ENCODE results near the gene LARP7. TPM values are rescaled to one million over a fixed set of nuclear protein-coding genes. Genes with fewer than 3 reads are reported as not detected.
"Not testable (repeated sequence)": the region's sequence is repeated elsewhere in the genome, so short reads cannot be mapped to it uniquely, and the experiment has no call there.

Gene LARP7
- total RNA-seq, 1 experiment from 2014 or later, result 39.5 TPM

- H2AFZ ChIP-seq (ENCODE audit: low read depth, low read length, poor library complexity, severe bottlenecking); ATAC-seq; BruUV-seq (replicated peaks); DNase-seq (ENCODE audit: low read depth, low spot score); H3K9me3 ChIP-seq (ENCODE audit: control insufficient read depth in 1 of 2, insufficient read depth in 1 of 2, low read depth in 1 of 2, low read length in 2 of 2); intact Hi-C loops (cut with micrococcal nuclease); RAD21 ChIA-PET (ENCODE audit: low non-redundant PET in 1 of 2, low total read pairs in 2 of 2, uncharacterized antibody in 2 of 2, unreplicated experiment in 2 of 2); H3K9me2 ChIP-seq (ENCODE audit: insufficient read depth); H4K20me1 ChIP-seq (ENCODE audit: insufficient read depth); H3K4me3 ChIP-seq (replicated peaks in 1 of 2; ENCODE audit: low read depth in 1 of 2, low read length in 2 of 2); H3K4me2 ChIP-seq (ENCODE audit: low read length); H3K27me3 ChIP-seq (ENCODE audit: insufficient read depth, low read length); H3K9ac ChIP-seq (ENCODE audit: low read length); H3K79me2 ChIP-seq (ENCODE audit: insufficient read depth, low read length); H3K27ac ChIP-seq (ENCODE audit: low read depth, low read length); CTCF ChIA-PET; H3K4me1 ChIP-seq (ENCODE audit: control insufficient read depth in 1 of 2, insufficient read depth in 2 of 2, low read length in 2 of 2); POLR2A ChIA-PET: not testable (repeated sequence)
- peaks cover 15 to 23% of the 10 kb centered on the region in 2 experiments; a peak in 3 of 4 replicates for H3K36me3 ChIP-seq (ENCODE audit: control insufficient read depth in 1 of 2, insufficient read depth in 2 of 2, low read length in 2 of 2)
These were observed 19.2 kb downstream of the LARP7 start for GRCh38 chr4:112656115-112656514.

- DNase-seq (ENCODE audit: low read depth, low spot score) (no peak), ATAC-seq (no peak)
- no peaks in the 10 kb centered on the region for H3K9me2 ChIP-seq (ENCODE audit: insufficient read depth)
- H3K9me3 ChIP-seq (ENCODE audit: control insufficient read depth in 1 of 2, insufficient read depth in 1 of 2, low read depth in 1 of 2, low read length in 2 of 2), result no peaks in the 10 kb centered on the region
- H3K79me2 ChIP-seq (ENCODE audit: insufficient read depth, low read length), result no peaks in the 10 kb centered on the region
- H3K27me3 ChIP-seq (ENCODE audit: insufficient read depth, low read length), result no peaks in the 10 kb centered on the region
- no peak overlapping the region for H3K27ac ChIP-seq (ENCODE audit: low read depth, low read length)
- H3K9ac ChIP-seq (ENCODE audit: low read length), result no peak overlapping the region
- no peaks in the 10 kb centered on the region for H3K4me1 ChIP-seq (ENCODE audit: control insufficient read depth in 1 of 2, insufficient read depth in 2 of 2, low read length in 2 of 2)
- RAD21 ChIA-PET (ENCODE audit: low non-redundant PET in 1 of 2, low total read pairs in 2 of 2, uncharacterized antibody in 2 of 2, unreplicated experiment in 2 of 2), result no interaction called here
- H4K20me1 ChIP-seq (ENCODE audit: insufficient read depth), result no peaks in the 10 kb centered on the region
- POLR2A ChIA-PET, result no interaction called here
- no TSS peak for BruUV-seq (replicated peaks)
- intact Hi-C loops (cut with micrococcal nuclease), result no loop called here
- no peak for TF ChIP-seq EGR1 (IDR thresholded peaks at IDR 0.05; ENCODE audit: low read depth)
- no peak for TF ChIP-seq SIN3A (IDR thresholded peaks at IDR 0.05; ENCODE audit: low read depth)
- TF ChIP-seq RAD21 (IDR thresholded peaks at IDR 0.05; ENCODE audit: low read depth), result no peak
- TF ChIP-seq ATF3 (IDR thresholded peaks at IDR 0.05), result no peak
- TF ChIP-seq ZBTB33 (IDR thresholded peaks at IDR 0.05; ENCODE audit: extremely low read depth, insufficient replicate concordance, low read length), result no peak
- no peak for TF ChIP-seq MAX (IDR thresholded peaks at IDR 0.05)
- TF ChIP-seq POLR2A (IDR thresholded peaks at IDR 0.05; ENCODE audit: borderline replicate concordance, extremely low read depth, insufficient read depth, insufficient read length), result no peak
- no peak for TF ChIP-seq FOSL1 (IDR thresholded peaks at IDR 0.05; ENCODE audit: low read depth)
- TF ChIP-seq SP1 (IDR thresholded peaks at IDR 0.05; ENCODE audit: low read depth), result no peak
- TF ChIP-seq CBX3 (IDR thresholded peaks at IDR 0.05; ENCODE audit: low read depth), result no peak
- TF ChIP-seq ELF1 (IDR thresholded peaks at IDR 0.05; ENCODE audit: borderline replicate concordance, low read depth), result no peak
- no peak for TF ChIP-seq SRF (IDR thresholded peaks at IDR 0.05; ENCODE audit: low read depth)
- no peak for TF ChIP-seq ZFX (IDR thresholded peaks at IDR 0.05)
- no peak for TF ChIP-seq EZH2phosphoT487 (IDR thresholded peaks at IDR 0.05; ENCODE audit: borderline replicate concordance)
- TF ChIP-seq EZH2 (IDR thresholded peaks at IDR 0.05), result no peak
- no peak for TF ChIP-seq ZNF274 (IDR thresholded peaks at IDR 0.05; ENCODE audit: low read depth, low read length)
- TF ChIP-seq REST (IDR thresholded peaks at IDR 0.05; ENCODE audit: low read depth), result no peak
- no peak for TF ChIP-seq YY1 (IDR thresholded peaks at IDR 0.05; ENCODE audit: extremely low read depth, insufficient replicate concordance, low read depth, low read length)
- TF ChIP-seq JUND (IDR thresholded peaks at IDR 0.05), result no peak
- H3K36me3 ChIP-seq (ENCODE audit: control insufficient read depth in 1 of 2, insufficient read depth in 2 of 2, low read length in 2 of 2), result no peaks in the 10 kb centered on the region
- CTCF ChIA-PET, result no interaction called here
- H3K4me2 ChIP-seq (ENCODE audit: low read length), result no peak overlapping the region
- no peak overlapping the region for H2AFZ ChIP-seq (ENCODE audit: low read depth, low read length, poor library complexity, severe bottlenecking)
- H3K4me3 ChIP-seq (replicated peaks in 1 of 2; ENCODE audit: low read depth in 1 of 2, low read length in 2 of 2), result no peak overlapping the region
These were observed 27.7 kb downstream of the LARP7 start for GRCh38 chr4:112664611-112665010.
